Lower leg skin (tissue), 3 donors: ENCODE results near the gene REP15.

Experiments used
- POLR2A ChIP-seq, 2 donors: fragments of 450-650 bp; IDR thresholded peaks; one replicate each; pipeline ENCODE4 v1.6.1; 2016 to 2017; ENCODE audit warnings: antibody characterized with exemption in 2 of 2, mild to moderate bottlenecking in 1 of 2, moderate library complexity in 1 of 2
- TF ChIP-seq, protein P1 (sequence below), 3 donors: fragments of 450-650 bp; IDR thresholded peaks; one replicate each; pipeline ENCODE4 v1.5.1; 2016; ENCODE audit warnings: antibody characterized with exemption in 3 of 3, mild to moderate bottlenecking in 3 of 3, moderate library complexity in 2 of 3

- no peak for TF ChIP-seq POLR2A (IDR thresholded peaks at IDR 0.05)
- TF ChIP-seq, protein P1, sequence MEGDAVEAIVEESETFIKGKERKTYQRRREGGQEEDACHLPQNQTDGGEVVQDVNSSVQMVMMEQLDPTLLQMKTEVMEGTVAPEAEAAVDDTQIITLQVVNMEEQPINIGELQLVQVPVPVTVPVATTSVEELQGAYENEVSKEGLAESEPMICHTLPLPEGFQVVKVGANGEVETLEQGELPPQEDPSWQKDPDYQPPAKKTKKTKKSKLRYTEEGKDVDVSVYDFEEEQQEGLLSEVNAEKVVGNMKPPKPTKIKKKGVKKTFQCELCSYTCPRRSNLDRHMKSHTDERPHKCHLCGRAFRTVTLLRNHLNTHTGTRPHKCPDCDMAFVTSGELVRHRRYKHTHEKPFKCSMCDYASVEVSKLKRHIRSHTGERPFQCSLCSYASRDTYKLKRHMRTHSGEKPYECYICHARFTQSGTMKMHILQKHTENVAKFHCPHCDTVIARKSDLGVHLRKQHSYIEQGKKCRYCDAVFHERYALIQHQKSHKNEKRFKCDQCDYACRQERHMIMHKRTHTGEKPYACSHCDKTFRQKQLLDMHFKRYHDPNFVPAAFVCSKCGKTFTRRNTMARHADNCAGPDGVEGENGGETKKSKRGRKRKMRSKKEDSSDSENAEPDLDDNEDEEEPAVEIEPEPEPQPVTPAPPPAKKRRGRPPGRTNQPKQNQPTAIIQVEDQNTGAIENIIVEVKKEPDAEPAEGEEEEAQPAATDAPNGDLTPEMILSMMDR (IDR thresholded peaks at IDR 0.05), result no peak
Observed at GRCh38 chr12:27667540-27667939, 28.7 kb upstream of the REP15 start.
